ENCODE measurements around the gene TLCD4.

- TF ChIP-seq CTCF (IDR thresholded peaks at IDR 0.05) (no peak), SIN3A (IDR thresholded peaks at IDR 0.05; ENCODE audit: borderline replicate concordance, insufficient read depth, low read depth, low read length) (no peak)
These were observed 19.7 kb upstream of the TLCD4 start for GRCh38 chr1:95097426-95097825.
